Astrocyte of the hippocampus (primary cell): Measurements from ENCODE around the gene KRTAP10-11.
"Not testable (repeated sequence)": the region's sequence is repeated elsewhere in the genome, so short reads cannot be mapped to it uniquely, and the experiment has no call there.

Experiments
- DNase-seq: peaks from one replicate; pipeline ENCODE4 v3.0.0; 2011; ENCODE audit warnings: low read depth, low spot score

Gene KRTAP10-11

DNA sequence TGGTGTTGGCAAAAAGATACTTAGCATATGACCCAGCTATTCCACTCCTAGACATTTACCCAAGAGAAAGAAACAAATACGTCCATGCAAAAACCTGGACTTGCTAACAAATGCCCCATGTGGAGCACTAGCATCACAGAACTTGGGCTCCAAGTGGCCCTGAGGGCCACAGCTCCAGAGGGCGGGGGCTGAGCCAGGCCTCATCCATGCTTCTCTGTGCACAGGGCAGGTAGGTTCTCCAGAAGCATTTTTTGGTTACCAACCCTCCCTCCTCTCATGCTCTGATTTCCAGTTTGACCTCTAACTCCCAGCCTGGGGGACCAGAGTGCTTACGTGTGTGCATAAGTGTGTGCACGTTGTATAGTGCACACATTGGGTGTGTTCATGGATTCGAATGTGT, 18.5 kb downstream of the KRTAP10-11 start:
- DNase-seq, result no peak

DNA sequence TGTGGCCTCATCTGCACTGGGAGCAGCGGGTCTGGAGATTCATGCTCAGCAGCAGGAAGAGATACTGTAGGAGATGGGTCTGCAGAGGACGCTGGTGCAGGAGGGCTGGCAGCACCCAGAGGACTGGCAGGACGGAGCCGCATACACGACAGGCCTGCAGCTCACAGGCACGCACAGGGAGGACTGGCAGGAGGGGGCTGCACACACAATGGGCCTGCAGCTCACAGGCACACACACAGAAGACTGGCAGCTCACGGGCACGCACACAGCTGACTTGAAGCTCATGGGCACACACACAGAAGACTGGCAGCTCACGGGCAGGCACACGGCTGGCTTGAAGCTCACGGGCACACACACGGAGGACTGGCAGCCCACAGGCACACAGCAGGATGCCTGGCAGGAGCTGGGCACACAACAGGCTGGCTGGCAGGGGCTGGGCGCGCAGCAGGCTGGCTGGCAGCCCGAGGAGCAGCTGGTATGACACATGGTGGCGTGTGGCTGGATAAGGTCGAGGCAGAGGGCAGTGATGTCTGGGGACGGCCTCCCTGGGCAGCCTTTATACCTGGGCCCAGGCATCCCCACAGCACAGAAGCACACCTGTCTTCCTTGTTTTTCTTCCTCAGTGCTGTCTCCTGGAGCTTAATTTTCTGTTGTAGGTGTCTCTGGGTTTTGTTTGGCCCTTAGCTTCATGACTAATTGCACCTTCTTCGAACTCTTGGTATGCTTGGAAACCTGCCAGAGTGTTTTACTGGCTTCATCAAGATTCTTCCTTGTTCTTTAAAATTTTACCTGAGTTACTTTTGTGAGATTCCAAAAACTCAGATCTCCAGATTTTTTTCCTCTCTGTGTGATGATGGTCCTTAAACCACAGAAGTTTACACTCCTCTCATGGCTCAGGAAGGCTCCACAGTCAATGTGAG, 20.4 kb downstream of the KRTAP10-11 start, which contains the start of gene KRTAP12-2:
TSS of gene KRTAP12-2 (minus strand) at position 527 of the 920 bp plus-strand sequence. CDS start at position 486, 41 bp downstream.
- DNase-seq, result no peak

- no peak for DNase-seq
Measured at GRCh38 chr21:44667612-44668011, 21.4 kb downstream of the KRTAP10-11 start.

DNA sequence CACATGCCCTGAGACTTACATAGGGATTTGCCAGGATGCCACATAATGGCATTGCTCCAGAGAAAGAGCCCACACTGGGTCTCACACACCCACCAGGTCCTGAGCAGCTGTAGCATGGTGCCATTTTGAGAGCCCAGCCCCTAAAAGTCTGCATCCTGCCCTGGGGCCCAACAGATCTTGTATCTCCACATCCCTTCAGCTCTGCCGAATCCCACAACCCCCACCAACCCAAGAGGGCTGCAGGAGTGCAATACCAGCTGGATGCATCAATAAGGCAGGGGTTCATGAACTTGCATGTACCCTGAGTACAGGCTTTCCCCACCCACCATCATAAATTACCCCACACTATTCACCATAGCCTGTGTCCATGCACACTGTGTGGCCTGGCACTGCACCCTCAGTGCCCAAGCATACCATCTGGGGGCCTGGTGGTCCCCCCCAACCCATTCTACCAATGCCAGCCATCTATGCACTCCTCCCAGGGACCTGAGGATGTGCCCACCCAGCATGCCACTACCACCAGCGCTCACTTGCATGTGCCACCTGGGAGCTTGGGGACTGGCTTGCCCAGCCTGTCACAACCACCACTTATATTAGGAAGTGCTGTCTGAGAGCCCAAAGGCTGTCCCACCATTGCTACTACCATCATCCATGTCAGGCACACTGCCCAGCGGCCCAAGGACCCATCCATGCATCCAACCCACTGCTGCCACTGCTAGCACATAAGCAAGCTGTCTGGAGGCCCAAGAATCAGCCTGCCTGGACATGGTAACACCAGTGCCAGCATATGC, 24.6 kb downstream of the KRTAP10-11 start:
- no peak for DNase-seq

DNA sequence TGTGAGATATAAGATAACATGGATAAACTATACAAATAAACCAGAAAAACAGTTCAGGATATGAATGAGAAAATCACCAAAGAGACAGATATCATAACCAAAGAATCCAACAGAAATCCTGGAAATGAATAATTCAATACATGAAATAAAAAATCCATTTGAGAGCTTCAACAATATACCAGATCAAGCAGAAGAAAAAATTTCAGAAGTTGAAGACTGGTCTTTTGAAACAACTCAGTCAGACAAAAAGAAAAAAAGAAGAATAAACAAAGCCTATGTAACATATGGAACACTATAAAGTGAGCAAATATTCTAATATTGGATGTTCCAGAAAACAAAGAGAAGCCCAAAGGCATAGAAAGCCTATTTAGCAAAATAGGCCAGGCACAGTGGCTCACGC, 25.7 kb downstream of the KRTAP10-11 start:
- DNase-seq, result no peak

GRCh38 chr21:44677881-44678280, 31.7 kb downstream of the KRTAP10-11 start:
- no peak for DNase-seq

DNA sequence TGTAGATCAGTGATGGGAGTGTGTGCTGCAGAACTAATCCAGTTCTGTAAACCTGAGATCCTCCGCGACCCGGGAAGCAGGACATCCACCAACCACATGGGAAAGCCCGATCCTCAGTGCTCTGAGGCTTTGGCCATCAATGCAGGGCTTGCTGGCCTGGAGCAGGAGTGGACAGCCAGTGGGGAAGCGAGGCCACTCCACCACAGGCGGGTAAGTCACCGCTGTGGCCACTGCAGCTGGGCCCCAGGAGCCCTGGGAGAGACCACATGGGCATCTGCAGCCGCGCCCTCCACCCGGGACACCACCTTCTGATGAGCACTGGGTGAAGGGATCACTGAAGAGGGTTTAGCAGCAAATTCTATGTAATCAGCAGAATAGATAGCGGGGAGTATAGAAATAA, 34.9 kb downstream of the KRTAP10-11 start:
- DNase-seq, result no peak

- DNase-seq, result no peak
Measured at GRCh38 chr21:44681861-44682579, 35.8 kb downstream of the KRTAP10-11 start, which contains the start of gene KRTAP12-1. KRTAP12-1 (minus strand) TSS chr21:44682163; CDS start chr21:44682123, 40 bp downstream.

DNA sequence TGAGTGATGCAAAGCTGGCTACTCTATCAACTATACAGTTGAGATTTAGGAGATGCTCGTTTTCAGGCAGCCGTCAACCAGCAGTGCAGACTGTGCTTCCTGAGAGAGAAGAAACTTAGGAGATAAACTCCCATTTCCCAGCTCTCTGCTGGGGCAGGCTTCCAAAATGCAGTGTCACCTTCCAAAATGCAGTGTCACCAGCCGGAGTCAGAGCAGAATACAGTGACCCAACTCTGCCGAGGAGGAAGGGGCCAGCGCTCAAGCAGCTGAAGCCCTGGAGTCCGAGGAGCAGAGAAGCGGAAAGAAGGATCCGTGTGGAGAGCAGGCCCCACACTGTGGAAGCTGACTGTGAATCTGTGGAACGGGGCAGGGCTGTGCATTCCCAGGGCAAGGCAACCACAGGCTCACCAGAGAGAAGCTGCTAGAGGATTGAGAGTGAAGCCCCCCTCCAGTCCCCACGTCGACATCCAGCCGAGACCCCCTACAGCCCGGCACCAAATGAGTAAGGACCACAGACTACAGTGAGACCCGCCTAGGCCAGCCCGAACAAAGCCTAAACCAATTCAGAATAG, 36.5 kb downstream of the KRTAP10-11 start:
- no peak for DNase-seq

- no peak for DNase-seq
Measured at GRCh38 chr21:44684077-44684476, 37.9 kb downstream of the KRTAP10-11 start.

DNA sequence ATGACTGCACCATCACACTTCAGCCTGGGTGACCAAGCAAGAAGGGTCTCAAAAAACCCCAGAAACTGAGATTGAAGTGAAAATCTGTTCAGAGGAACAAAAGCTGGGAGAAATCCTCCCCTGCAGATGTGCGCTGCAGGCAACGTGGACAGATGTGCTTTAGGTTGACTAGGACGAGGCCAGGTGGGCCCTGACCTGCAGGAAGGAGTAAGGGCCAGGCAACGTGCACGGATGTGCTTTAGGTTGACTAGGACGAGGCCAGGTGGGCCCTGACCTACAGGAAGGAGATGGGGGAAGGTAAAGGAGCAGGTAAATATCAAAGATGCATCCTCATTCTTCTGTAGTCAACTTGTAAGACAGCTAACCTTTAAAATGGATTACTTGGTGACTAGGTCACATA, 38.3 kb downstream of the KRTAP10-11 start:
- DNase-seq, result no peak

DNA sequence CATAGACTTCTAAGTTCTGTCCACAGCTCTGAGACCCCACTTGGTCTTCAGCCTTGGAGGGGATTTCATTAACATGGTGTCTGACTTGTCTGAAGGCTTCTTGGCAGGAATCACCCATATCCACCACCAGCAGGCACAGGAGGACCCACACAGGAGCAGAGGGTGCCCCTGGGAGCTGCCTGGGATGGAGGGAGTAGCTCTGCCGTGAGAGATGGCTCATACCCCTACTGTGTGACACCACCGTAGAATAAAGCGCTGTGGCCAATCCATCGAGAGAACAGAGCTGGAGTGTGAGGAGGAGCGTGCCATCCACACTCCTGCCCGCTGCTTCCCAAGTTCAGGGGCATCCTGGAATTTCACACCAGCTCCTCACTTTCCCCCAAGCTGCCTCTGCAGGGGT, 38.8 kb downstream of the KRTAP10-11 start:
- DNase-seq, result not testable (repeated sequence)

- DNase-seq, result no peak
Measured at GRCh38 chr21:44686000-44686781, 40.0 kb downstream of the KRTAP10-11 start.

DNA sequence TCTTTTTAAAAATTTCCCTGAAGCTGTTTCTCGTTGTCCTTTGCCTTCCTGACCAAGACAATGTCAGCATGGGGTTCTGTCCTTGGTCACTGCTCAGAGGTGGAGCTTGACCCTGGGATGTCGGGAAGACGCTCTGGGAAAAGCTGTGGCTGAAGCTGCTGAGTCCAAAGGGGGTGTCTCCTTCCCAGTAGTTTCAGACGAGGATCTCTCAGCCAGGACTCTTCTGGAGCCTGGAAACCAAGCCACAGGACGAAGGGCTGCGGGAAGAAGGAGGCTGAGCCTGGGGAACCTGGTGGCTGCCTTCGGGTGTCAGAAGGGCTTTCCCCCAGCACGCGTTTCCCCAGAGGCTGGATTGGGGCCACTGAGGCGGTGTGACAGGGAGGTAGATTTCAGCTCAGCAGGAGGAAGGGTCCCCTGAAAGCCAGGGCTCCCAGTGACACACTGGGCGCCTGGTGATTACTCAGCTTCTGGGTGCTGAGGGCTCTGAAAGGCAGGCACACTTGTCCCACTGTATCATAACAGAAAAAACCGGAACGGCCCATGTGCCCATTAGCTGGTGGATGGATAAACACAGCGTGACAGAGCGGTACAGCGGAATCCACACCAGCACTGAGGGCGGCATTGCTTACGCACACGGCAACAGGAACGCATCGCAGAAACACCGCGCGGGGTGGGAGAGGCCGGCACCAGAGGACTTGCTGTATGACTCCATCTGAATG, 40.8 kb downstream of the KRTAP10-11 start:
- no peak for DNase-seq

DNA sequence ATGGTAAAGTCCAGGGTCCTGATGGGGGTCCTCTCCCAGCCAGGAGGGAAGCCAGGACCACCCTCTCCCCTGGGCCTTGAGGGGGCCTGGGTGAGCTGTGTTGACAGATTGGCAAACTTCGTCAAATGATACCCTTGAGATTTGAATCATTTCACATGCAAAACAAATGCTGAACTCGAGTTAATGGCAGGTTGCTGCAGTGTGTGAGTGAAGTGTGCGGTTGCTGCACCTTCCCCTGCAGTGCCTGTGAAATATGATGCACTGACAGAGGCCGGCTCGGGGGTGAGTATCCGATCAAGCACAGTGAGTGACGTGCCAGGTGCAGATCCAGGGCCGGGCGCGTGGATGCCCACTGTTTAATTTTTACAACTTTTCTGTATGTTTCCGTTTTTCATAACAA, 41.5 kb downstream of the KRTAP10-11 start:
- DNase-seq, result no peak

- DNase-seq, result not testable (repeated sequence)
Measured at GRCh38 chr21:44689740-44690139, 43.5 kb downstream of the KRTAP10-11 start.

DNA sequence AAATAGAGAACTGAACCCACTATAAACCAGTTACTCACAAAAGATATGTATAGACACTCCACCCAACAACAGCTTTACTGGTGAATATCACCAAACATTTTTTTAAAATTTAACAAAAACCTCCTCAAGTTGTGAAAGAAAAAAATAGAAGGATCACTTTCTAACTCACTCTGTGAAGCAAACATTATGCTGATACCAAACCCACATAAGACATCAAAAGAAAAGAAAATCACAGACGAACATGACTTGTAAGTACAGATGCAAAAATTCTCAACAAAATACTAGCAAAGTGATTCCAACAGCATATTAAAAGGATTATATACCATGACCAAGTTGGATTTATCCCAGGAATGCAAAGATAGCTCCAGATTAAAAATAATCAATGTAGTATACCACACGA, 45.5 kb downstream of the KRTAP10-11 start:
- no peak for DNase-seq

DNA sequence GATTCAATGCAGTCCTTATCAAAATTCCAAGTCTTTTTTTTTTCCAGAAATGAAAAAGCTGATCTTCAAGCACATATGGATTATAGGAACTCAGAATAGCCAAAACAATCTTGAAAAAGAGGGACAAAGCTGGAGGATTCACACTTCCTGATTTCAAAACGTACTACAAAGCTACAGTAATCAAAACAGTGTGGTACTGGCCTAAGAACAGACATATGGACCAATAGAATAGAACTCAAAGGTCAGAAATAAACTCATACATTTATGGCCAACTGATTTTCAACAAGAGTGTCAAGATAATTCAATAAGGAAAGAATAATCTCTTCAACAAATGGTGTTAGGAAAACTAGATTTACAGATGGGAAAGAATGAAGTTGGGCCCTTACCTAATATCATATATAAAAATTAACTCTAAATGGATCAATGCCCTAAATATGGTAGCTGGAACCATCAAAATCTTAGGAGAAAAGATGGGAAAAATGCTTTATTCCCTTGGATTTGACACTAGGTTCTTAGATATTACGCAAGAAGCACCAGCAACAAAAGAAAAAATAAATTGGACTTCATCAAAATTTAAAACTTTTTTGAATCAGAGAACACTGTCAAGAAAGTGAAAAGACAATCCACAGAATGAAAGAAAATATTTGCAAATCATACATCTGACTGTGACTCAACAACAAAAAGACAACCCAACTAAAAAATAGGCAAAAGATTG, 46.7 kb downstream of the KRTAP10-11 start:
- DNase-seq, result no peak

- DNase-seq, result no peak
Measured at GRCh38 chr21:44694776-44695175, 48.6 kb downstream of the KRTAP10-11 start.
